Upper lobe of left lung (tissue), 4 donors: ENCODE results near the gene NDST3.

Experiments
- CTCF ChIP-seq, 6 experiments: fragments of 450-650 bp in 4 of 6; fragments of 200-600 bp in 2 of 6; sonication (generic) in 2 of 6; IDR thresholded peaks; one replicate each; pipeline ENCODE4 v1.5.1; 2016 to 2019; ENCODE audit warnings: antibody characterized with exemption in 6 of 6
- EP300 ChIP-seq, 4 donors: sonication (generic); formaldehyde crosslinking; IDR thresholded peaks; one replicate each; pipeline ENCODE4 v1.5.1; 2017; ENCODE audit warnings: antibody characterized with exemption in 4 of 4, control low read depth in 2 of 4
- POLR2A ChIP-seq, 4 donors: fragments of 450-650 bp; IDR thresholded peaks; one replicate each; pipeline ENCODE4 v1.5.1; 2016 to 2017; ENCODE audit warnings: antibody characterized with exemption in 4 of 4, mild to moderate bottlenecking in 2 of 4
- POLR2AphosphoS5 ChIP-seq, 2 donors: sonication (generic); formaldehyde crosslinking; IDR thresholded peaks; one replicate each; pipeline ENCODE4 v1.5.1; 2017; ENCODE audit warnings: antibody characterized with exemption in 2 of 2

GRCh38 chr4:118059397-118059796 is 25.1 kb downstream of the NDST3 start:
- no peak for TF ChIP-seq CTCF (IDR thresholded peaks at IDR 0.05)
- no peak for TF ChIP-seq POLR2A (IDR thresholded peaks at IDR 0.05)
- no peak for TF ChIP-seq EP300 (IDR thresholded peaks at IDR 0.05)
- TF ChIP-seq POLR2AphosphoS5 (IDR thresholded peaks at IDR 0.05) = no peak
